Natural killer cell treated with Interleukin-12 subunit alpha and Interleukin-12 subunit beta and Interleukin-15 and Interleukin-18, amount 100 ng/mL, for 72 hours (primary cell): Measurements from ENCODE around the gene PTPRG. TPM values are rescaled to one million over a fixed set of nuclear protein-coding genes. Genes with fewer than 3 reads are reported as not detected.
"Not testable (repeated sequence)": the region's sequence is repeated elsewhere in the genome, so short reads cannot be mapped to it uniquely, and the experiment has no call there.

Source experiments
- ATAC-seq, 2 donors: fragments of 150-1000 bp; cut with Tn5 transposase in 1 of 2; sonication (Bioruptor Pico), chemical (Tn5 transposase) in 1 of 2; 2 replicates each; pipeline ENCODE4 v1.10.0; 2021
- DNase-seq: peaks from one replicate; pipeline ENCODE4 v3.0.0; 2022; ENCODE audit warnings: low spot score
- H3K27ac Mint-ChIP-seq, 2 donors: 1 replicate in 1 of 2; 2 replicates in 1 of 2; pipeline ENCODE4 v1.8.0; 2022; ENCODE audit warnings: mixed read lengths in 2 of 2, mild to moderate bottlenecking in 1 of 2, moderate library complexity in 1 of 2
- H3K27me3 Mint-ChIP-seq, 2 donors: 1 replicate in 1 of 2; 2 replicates in 1 of 2; pipeline ENCODE4 v1.8.0; 2022; ENCODE audit warnings: mixed read lengths in 2 of 2
- H3K36me3 Mint-ChIP-seq: one replicate; pipeline ENCODE4 v1.8.0; 2022; ENCODE audit warnings: mixed read lengths
- H3K4me1 Mint-ChIP-seq, 2 donors: 1 replicate in 1 of 2; 2 replicates in 1 of 2; pipeline ENCODE4 v1.8.0; 2022; ENCODE audit warnings: low read depth in 2 of 2, mixed read lengths in 2 of 2, mild to moderate bottlenecking in 1 of 2
- H3K4me3 Mint-ChIP-seq: one replicate; pipeline ENCODE4 v1.8.0; 2022; ENCODE audit warnings: mixed read lengths
- H3K9me3 Mint-ChIP-seq: 2 replicates; pipeline ENCODE4 v1.8.0; 2022; ENCODE audit warnings: mixed read lengths
- total RNA-seq, 2 donors: library from RNA; stranded (reverse); gene quantifications; one replicate each; pipeline ENCODE4 v1.2.3, GENCODE V29; 2022

The PTPRG gene
- total RNA-seq, 2 donors from 2014 or later = 0.33 to 0.93 TPM

- DNase-seq, H3K36me3 Mint-ChIP-seq, H3K27ac Mint-ChIP-seq, H3K4me3 Mint-ChIP-seq, H3K27me3 Mint-ChIP-seq, ATAC-seq, H3K9me3 Mint-ChIP-seq, H3K4me1 Mint-ChIP-seq: not testable (repeated sequence)
These were observed 477.4 kb downstream of the PTPRG start for GRCh38 chr3:62038798-62039197.

DNA sequence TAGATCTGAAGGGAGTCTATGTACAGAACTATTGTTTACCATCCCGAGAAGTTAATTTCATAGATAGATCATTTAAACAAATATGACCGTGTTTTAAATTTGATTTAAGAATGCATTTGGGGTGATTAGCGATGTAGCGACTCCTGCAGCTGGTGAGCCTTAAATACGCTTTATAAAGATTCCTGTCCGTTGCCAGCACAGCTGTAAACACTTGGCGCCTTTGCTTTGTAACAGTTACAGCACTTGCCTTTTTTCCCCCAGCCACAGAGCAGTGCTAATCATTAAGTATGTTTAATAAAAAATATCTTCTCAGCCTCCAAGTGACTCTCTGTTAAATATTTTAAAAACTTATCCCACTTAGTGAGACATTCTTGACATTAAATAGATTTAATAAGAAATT lies 478.2 kb downstream of the PTPRG start:
- Mint-ChIP-seq H3K4me1 (no peaks in the 10 kb centered on the region), H3K9me3 (peaks cover 8% of the 10 kb centered on the region), H3K27me3 (no peaks in the 10 kb centered on the region), H3K4me3 (no peak overlapping the region), H3K36me3 (no peaks in the 10 kb centered on the region), H3K27ac (no peak overlapping the region)
- DNase-seq = no peak
- ATAC-seq = no peak

GRCh38 chr3:62041681-62042080 lies 480.3 kb downstream of the PTPRG start:
- no peaks in the 10 kb centered on the region for H3K36me3 Mint-ChIP-seq
- H3K27me3 Mint-ChIP-seq = no peaks in the 10 kb centered on the region
- DNase-seq (no peak), ATAC-seq (no peak)
- no peaks in the 10 kb centered on the region for H3K4me1 Mint-ChIP-seq
- peaks cover 8% of the 10 kb centered on the region for H3K9me3 Mint-ChIP-seq
- no peak overlapping the region for H3K27ac Mint-ChIP-seq
- H3K4me3 Mint-ChIP-seq = no peak overlapping the region

DNA sequence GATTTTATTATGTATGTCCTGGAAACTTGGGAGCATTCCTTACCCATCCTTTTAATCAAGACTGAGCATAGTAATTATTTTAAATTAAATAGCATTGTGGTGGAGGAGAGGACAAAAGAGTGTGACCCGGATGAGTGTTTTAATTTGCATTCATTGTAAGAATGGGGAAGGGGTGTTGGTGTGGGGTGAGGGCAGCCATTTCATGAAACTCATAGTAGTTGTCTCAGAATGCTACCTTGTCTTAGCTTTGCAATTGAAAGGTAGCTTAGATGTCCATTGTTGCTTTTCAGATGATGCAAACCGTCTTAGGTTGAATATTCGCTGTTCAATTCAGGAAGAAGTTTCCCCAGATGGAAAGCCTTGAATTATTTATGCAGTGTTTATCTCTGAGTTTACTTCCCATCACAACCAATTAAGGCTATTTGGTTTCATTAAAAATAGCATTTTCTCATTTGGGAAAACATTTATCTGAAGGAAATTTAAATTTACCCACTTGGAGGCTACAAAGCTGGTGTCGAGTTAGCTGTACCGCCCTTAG lies 483.6 kb downstream of the PTPRG start:
- no peaks in the 10 kb centered on the region for H3K27me3 Mint-ChIP-seq
- no peaks in the 10 kb centered on the region for H3K36me3 Mint-ChIP-seq
- H3K9me3 Mint-ChIP-seq = peaks cover 8% of the 10 kb centered on the region
- no peaks in the 10 kb centered on the region for H3K4me1 Mint-ChIP-seq
- no peak overlapping the region for H3K4me3 Mint-ChIP-seq
- ATAC-seq = no peak
- H3K27ac Mint-ChIP-seq = no peak overlapping the region
- DNase-seq = no peak

GRCh38 chr3:62046326-62046725 lies 485.0 kb downstream of the PTPRG start:
- Mint-ChIP-seq H3K4me3 (no peak overlapping the region), H3K27me3 (no peaks in the 10 kb centered on the region), H3K36me3 (no peaks in the 10 kb centered on the region), H3K9me3 (peaks cover 8% of the 10 kb centered on the region), H3K27ac (no peak overlapping the region), H3K4me1 (no peaks in the 10 kb centered on the region)
- DNase-seq (no peak), ATAC-seq (no peak)

DNA sequence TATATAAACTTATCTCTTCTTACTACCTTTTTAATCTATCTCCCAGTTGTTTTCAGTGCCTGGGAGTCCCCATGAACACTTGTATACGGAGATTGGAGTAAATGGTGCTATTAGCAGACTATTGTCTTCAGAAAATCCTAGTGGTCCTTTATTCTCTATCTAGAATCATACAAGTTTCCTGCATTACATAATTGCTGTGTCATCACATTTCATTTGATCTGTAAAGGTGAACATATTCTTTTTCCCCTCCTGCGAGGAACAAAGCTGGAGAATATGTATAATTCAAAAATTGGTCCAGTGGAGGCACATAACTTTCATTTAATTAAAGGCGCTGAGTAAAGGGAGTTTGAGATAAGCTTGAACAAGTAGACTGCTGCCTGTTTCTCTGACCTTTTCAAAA lies 487.2 kb downstream of the PTPRG start:
- DNase-seq (no peak), ATAC-seq (no peak)
- Mint-ChIP-seq H3K4me1 (no peaks in the 10 kb centered on the region), H3K27ac (no peak overlapping the region), H3K4me3 (no peak overlapping the region), H3K9me3 (peaks cover 2% of the 10 kb centered on the region), H3K27me3 (no peaks in the 10 kb centered on the region), H3K36me3 (no peaks in the 10 kb centered on the region)

- H3K36me3 Mint-ChIP-seq = no peaks in the 10 kb centered on the region
- H3K4me3 Mint-ChIP-seq = no peak overlapping the region
- no peaks in the 10 kb centered on the region for H3K9me3 Mint-ChIP-seq
- ATAC-seq (no peak), DNase-seq (no peak)
- H3K4me1 Mint-ChIP-seq = no peaks in the 10 kb centered on the region
- H3K27ac Mint-ChIP-seq = no peak overlapping the region
- H3K27me3 Mint-ChIP-seq = no peaks in the 10 kb centered on the region
These were observed 487.7 kb downstream of the PTPRG start for GRCh38 chr3:62049033-62049432.

DNA sequence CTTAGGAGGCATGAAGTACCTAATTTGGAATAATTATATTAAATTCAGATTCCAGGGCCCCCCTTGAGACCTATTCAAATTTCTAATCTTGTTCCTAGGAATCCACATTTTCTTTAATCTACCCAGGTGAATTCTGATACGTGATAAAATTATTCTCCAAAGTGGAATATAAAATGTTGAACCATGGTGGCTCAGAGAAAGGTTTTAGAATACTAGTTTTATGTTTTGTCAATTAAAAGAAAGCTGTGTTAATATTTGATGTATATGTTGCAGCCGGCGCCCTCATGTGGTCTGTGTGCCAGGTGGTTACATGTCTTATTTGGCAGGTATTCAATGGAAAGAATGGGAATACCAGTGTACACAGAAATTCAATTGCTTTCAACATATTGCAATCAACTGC lies 490.1 kb downstream of the PTPRG start:
- Mint-ChIP-seq H3K4me3 (no peak overlapping the region), H3K9me3 (peaks cover under 1% of the 10 kb centered on the region), H3K27me3 (no peaks in the 10 kb centered on the region), H3K27ac (no peak overlapping the region), H3K4me1 (no peaks in the 10 kb centered on the region), H3K36me3 (no peaks in the 10 kb centered on the region)
- DNase-seq (no peak), ATAC-seq (no peak)

DNA sequence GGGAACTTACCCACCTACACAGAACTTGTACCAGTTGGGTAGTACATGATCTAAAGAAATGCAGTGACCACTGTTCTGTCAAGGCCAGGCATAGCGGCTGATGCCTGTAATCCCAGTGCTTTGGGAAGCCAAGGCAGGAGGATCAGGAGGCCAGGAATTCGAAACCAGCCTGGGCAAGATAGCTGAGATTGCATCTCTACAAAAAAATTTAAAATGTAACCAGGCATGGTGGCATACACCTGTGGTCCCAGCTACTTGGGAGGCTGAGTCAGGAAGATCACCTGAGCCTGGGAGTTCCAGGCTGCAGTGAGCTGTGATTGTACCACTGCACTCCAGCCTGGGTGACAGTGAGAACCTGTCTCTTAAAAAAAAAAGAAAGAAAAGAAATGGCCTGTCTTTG lies 491.0 kb downstream of the PTPRG start:
- ATAC-seq (no peak), DNase-seq (no peak)
- no peaks in the 10 kb centered on the region for H3K27me3 Mint-ChIP-seq
- peaks cover 3% of the 10 kb centered on the region for H3K9me3 Mint-ChIP-seq
- no peak overlapping the region for H3K27ac Mint-ChIP-seq
- H3K36me3 Mint-ChIP-seq = no peaks in the 10 kb centered on the region
- H3K4me1 Mint-ChIP-seq = no peaks in the 10 kb centered on the region
- no peak overlapping the region for H3K4me3 Mint-ChIP-seq

- ATAC-seq = no peak
- Mint-ChIP-seq H3K4me1 (no peaks in the 10 kb centered on the region), H3K9me3 (peaks cover 8% of the 10 kb centered on the region), H3K4me3 (no peak overlapping the region), H3K36me3 (no peaks in the 10 kb centered on the region), H3K27ac (no peak overlapping the region), H3K27me3 (no peaks in the 10 kb centered on the region)
- no peak for DNase-seq
These were observed 495.3 kb downstream of the PTPRG start for GRCh38 chr3:62056658-62057057.

GRCh38 chr3:62057339-62058047 lies 496.1 kb downstream of the PTPRG start:
- Mint-ChIP-seq H3K4me3 (no peak overlapping the region), H3K9me3 (peaks cover 8% of the 10 kb centered on the region), H3K27me3 (no peaks in the 10 kb centered on the region), H3K4me1 (no peaks in the 10 kb centered on the region), H3K27ac (no peak overlapping the region), H3K36me3 (no peaks in the 10 kb centered on the region)
- DNase-seq (no peak), ATAC-seq (no peak)

- Mint-ChIP-seq H3K4me3 (no peak overlapping the region), H3K27me3 (no peaks in the 10 kb centered on the region), H3K9me3 (no peaks in the 10 kb centered on the region), H3K4me1 (no peaks in the 10 kb centered on the region), H3K36me3 (no peaks in the 10 kb centered on the region), H3K27ac (no peak overlapping the region)
- ATAC-seq (no peak), DNase-seq (no peak)
These were observed 504.8 kb downstream of the PTPRG start for GRCh38 chr3:62065985-62066693.

GRCh38 chr3:62068337-62068736 lies 507.0 kb downstream of the PTPRG start:
- H3K36me3 Mint-ChIP-seq = no peaks in the 10 kb centered on the region
- no peaks in the 10 kb centered on the region for H3K9me3 Mint-ChIP-seq
- H3K4me3 Mint-ChIP-seq = no peak overlapping the region
- H3K4me1 Mint-ChIP-seq = no peaks in the 10 kb centered on the region
- no peak overlapping the region for H3K27ac Mint-ChIP-seq
- ATAC-seq (no peak), DNase-seq (no peak)
- H3K27me3 Mint-ChIP-seq = no peaks in the 10 kb centered on the region

DNA sequence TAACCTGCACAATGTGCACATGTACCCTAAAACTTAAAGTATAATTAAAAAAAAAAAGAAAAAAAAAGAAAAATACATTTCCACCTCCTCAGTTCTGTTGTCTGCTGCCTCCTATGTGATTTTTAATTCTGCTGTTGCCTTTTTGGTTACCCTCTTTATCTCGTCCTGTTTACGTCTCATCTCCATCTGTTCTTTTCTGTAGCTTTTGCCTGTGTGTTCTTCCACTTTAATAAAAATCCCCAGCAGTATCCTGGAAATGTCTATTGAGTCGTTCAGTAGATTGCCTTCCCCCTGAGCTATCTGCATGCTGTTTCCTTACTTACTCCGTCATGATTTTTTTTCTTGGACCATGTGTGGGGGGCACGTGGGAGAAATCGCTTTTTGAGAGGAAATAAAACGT lies 509.5 kb downstream of the PTPRG start:
- Mint-ChIP-seq H3K27ac (no peak overlapping the region), H3K4me1 (no peaks in the 10 kb centered on the region), H3K4me3 (no peak overlapping the region), H3K9me3 (peaks cover 3% of the 10 kb centered on the region), H3K27me3 (no peaks in the 10 kb centered on the region), H3K36me3 (no peaks in the 10 kb centered on the region)
- ATAC-seq (no peak), DNase-seq (no peak)
